Measurements from ENCODE around the gene LRBA. TPM values are rescaled to one million over a fixed set of nuclear protein-coding genes. Genes with fewer than 3 reads are reported as not detected.
A peak's percentile ranks its signal among the peaks of the same experiment; 100 is the strongest.

The LRBA gene
- polyA plus RNA-seq, 3 donors from 2014 or later: 18.1 to 25.3 (median 19.6) TPM

DNA sequence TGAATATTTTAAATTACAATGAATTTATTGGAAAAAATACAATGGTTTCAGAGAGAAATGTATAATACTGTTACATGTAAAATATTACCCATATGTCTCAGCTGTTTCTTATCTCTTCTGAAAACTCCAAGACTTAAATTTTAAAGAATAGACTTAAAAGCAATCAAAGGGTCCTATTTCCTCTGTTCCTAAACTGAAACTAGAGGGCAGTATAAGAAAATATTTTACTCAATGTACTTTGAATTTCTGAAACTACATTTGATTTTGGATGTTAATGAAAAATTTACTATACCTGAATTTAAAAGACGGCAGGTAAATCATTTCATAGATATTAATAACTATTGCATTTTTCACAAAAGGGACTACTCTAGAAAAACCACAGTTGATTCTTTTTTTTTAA lies 200.2 kb downstream of the LRBA start:
- Mint-ChIP-seq H3K4me1 (peaks cover 5 to 24% of the 10 kb centered on the region in 2 donors), H3K27ac (no peak overlapping the region), H3K36me3 (peaks cover 3 to 27% (median 13%) of the 10 kb centered on the region in 3 donors), H3K9me3 (no peaks in the 10 kb centered on the region), H3K4me3 (no peak overlapping the region), H3K27me3 (ENCODE audit: low read depth in 3 of 3) (no peaks in the 10 kb centered on the region)
- no peak for DNase-seq

DNA sequence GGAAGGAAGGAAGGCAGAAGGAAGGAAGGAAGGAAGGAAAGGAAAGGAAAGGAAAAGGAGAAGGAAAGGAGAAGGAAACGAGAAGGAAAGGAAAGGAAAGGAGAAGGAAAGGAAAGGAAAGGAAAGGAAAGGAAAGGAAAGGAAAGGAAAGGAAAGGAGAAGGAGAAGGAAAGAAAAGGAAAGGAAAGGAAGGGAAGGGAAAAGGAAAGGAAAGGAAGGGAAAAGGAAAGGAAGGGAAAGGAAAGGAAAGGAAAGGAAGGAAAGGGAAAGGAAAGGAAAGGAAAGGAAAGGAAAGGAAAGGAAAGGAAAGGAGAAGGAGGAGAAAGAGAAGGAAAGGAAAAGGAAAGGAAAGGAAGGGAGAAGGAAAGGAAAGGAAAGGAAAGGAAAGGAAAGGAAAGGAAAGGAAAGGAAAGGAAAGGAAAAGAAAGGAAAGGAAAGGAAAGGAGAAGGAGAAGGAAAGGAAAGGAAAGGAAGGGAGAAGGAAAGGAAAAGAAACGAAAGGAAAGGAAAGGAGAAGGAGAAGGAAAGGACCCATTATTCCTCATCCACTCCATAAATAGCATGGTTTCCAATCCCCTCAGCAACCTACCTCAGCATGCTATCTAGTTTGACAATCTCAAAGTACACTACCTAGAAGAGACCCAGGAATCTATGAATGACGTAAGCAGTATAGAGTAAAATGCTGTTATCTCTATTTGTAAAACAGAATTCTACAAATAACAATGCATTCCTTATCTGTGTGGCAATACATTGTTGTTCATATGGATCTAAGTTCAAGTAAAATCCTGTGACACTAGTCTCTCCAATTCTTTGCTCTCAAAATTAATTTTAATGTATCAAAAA lies 209.7 kb downstream of the LRBA start:
- Mint-ChIP-seq H3K27me3 (ENCODE audit: low read depth in 3 of 3) (peaks cover 0 to 2% (median 1%) of the 10 kb centered on the region in 3 donors), H3K4me1 (peaks cover 2 to 5% of the 10 kb centered on the region in 2 donors), H3K27ac (peak overlapping the region in 3 of 6 donors; percentile 56 to 72 (median 60)), H3K9me3 (no peaks in the 10 kb centered on the region), H3K4me3 (no peak overlapping the region), H3K36me3 (peaks cover 6 to 40% (median 10%) of the 10 kb centered on the region in 3 donors)
- DNase-seq: no peak

DNA sequence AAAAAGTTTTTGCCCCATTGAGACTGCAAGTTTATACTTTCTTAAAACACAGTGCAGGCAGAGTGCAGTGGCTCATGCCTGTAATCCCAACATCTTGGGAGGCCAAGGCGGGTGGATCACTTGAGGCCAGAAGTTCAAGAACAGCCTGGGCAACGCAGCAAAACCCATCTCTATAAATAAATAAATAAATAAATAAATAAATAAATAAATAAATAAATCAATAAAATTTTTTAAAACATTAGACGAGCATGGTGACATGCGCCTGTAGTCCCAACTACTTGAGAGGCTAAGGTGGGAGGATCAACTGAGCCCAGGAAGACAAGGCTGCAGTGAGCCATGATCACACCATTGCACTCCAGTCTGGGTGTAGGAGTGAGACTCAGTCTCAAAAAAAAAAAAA lies 213.3 kb downstream of the LRBA start:
- peaks cover 10 to 21% (median 20%) of the 10 kb centered on the region in 3 donors for H3K36me3 Mint-ChIP-seq
- H3K27me3 Mint-ChIP-seq (ENCODE audit: low read depth in 3 of 3): peaks cover 0 to 2% (median 1%) of the 10 kb centered on the region in 3 donors
- H3K4me1 Mint-ChIP-seq: peaks cover 2 to 5% of the 10 kb centered on the region in 2 donors
- no peak overlapping the region for H3K27ac Mint-ChIP-seq
- H3K9me3 Mint-ChIP-seq: no peaks in the 10 kb centered on the region
- DNase-seq: no peak
- H3K4me3 Mint-ChIP-seq: no peak overlapping the region

DNA sequence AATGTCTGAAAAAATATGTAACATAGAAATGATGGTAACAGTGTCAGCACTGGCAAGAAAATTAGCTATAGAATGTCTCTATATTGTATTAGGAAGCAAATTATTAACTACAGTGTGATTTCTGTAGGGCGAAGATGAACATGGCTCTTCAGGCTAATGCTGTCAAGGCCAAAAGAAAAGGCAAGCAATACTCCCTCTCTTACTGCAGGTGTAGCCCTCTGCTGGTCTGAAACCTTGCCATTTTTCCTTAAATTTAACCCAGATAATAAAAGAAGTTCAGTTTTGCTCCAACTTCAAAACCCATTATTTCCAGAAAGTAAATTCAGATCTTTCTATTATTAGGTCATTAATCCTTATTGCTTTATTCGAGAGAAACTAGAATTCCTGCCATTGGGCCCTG lies 215.9 kb downstream of the LRBA start:
- Mint-ChIP-seq H3K4me1 (peaks cover 0 to 2% of the 10 kb centered on the region in 2 donors), H3K27me3 (ENCODE audit: low read depth in 3 of 3) (peaks cover 0 to 1% (median 0%) of the 10 kb centered on the region in 3 donors), H3K27ac (no peak overlapping the region), H3K9me3 (no peaks in the 10 kb centered on the region), H3K4me3 (no peak overlapping the region), H3K36me3 (peaks cover 0 to 15% (median 6%) of the 10 kb centered on the region in 3 donors)
- DNase-seq: no peak

DNA sequence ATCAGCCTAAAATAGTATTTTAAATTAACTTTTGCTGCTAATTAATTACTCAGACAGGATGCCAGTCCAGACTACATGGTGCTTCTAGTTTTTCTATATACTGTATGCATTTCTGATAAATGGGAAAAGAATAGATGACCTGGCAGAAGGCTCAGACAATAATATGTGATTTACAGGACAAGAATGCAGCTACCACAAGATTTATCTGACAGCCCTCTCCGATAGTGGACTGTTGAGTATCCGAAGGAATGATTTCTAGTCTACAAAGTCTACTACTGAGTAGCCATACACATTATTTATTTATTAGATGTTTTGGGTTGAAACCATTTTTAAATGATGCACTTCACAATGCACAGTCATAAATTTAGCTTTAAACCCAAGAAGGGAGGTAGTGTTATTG lies 220.4 kb downstream of the LRBA start:
- peaks cover 3 to 12% (median 7%) of the 10 kb centered on the region in 3 donors for H3K36me3 Mint-ChIP-seq
- no peak for DNase-seq
- no peaks in the 10 kb centered on the region for H3K4me1 Mint-ChIP-seq
- no peak overlapping the region for H3K4me3 Mint-ChIP-seq
- H3K27me3 Mint-ChIP-seq (ENCODE audit: low read depth in 3 of 3): no peaks in the 10 kb centered on the region
- no peaks in the 10 kb centered on the region for H3K9me3 Mint-ChIP-seq
- H3K27ac Mint-ChIP-seq: no peak overlapping the region

DNA sequence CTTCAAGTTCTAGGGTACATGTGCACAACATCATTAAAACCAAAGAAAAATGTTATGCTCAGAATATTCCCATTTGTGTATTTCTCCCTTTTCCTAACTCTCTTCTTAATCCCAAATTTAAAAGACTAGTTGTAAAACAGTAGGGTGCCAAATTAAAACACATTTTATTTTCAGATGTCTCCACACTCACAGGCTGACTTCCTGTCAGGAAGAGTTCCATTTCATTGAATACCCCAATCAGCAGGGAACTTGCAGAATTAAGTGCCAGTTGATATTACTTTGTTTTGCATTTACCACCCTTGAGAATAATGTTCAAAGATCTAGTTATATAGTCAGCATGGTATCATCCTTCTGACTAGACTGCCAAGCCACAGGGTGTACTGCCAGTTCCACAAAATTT lies 225.2 kb downstream of the LRBA start:
- H3K36me3 Mint-ChIP-seq: peaks cover 5 to 15% (median 12%) of the 10 kb centered on the region in 3 donors
- H3K27me3 Mint-ChIP-seq (ENCODE audit: low read depth in 3 of 3): no peaks in the 10 kb centered on the region
- no peak overlapping the region for H3K4me3 Mint-ChIP-seq
- H3K27ac Mint-ChIP-seq: no peak overlapping the region
- no peak for DNase-seq
- H3K4me1 Mint-ChIP-seq: no peaks in the 10 kb centered on the region
- no peaks in the 10 kb centered on the region for H3K9me3 Mint-ChIP-seq

DNA sequence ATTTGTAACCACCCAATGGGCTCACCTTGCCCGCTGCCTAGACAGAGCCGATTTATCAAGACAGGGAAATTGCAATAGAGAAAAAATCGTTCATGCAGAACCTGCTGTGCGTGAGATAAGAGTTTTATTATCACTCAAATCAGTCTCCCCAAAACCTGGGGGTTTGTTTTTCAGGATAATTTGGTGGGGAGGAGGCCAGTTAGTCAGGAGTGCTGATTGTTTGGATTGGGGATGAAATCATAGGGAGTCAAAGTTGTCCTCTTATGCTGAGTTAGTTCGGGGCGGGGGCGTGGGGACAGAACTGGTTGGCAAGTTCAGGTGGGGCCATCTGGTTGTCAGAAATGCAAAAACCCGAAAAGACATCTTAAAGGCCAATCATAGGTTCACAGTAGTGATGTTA lies 230.1 kb downstream of the LRBA start:
- DNase-seq: no peak
- Mint-ChIP-seq H3K36me3 (peaks cover 5 to 18% (median 7%) of the 10 kb centered on the region in 3 donors), H3K9me3 (no peaks in the 10 kb centered on the region), H3K27me3 (ENCODE audit: low read depth in 3 of 3) (no peaks in the 10 kb centered on the region), H3K27ac (peak overlapping the region in 1 of 6 donors; percentile 38), H3K4me1 (peaks cover 2 to 6% of the 10 kb centered on the region in 2 donors), H3K4me3 (no peak overlapping the region)

DNA sequence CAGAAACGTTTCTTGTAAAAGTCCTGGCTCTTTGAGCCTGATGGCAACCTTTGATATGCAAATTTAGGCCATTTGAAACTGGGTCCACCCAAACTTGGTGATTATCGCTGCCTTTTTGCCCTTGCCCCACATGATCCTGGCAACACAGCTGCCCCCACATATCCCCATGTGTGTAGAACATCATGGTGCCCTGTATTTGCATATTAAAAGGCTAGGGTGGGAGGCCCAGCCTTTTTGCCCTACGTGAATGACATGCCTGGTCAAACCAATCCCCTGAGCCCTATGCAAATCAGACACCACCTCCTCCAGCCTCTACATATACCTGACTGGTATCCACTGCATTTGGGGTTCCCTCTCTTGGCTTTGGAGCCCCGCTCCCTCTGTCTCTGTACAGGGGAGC lies 230.8 kb downstream of the LRBA start:
- no peak overlapping the region for H3K4me3 Mint-ChIP-seq
- DNase-seq: no peak
- H3K9me3 Mint-ChIP-seq: no peaks in the 10 kb centered on the region
- H3K36me3 Mint-ChIP-seq: peaks cover 5 to 18% (median 7%) of the 10 kb centered on the region in 3 donors
- peaks cover 2 to 6% of the 10 kb centered on the region in 2 donors for H3K4me1 Mint-ChIP-seq
- peak overlapping the region in 2 of 6 donors; percentile 19 to 38 for H3K27ac Mint-ChIP-seq
- no peaks in the 10 kb centered on the region for H3K27me3 Mint-ChIP-seq (ENCODE audit: low read depth in 3 of 3)

DNA sequence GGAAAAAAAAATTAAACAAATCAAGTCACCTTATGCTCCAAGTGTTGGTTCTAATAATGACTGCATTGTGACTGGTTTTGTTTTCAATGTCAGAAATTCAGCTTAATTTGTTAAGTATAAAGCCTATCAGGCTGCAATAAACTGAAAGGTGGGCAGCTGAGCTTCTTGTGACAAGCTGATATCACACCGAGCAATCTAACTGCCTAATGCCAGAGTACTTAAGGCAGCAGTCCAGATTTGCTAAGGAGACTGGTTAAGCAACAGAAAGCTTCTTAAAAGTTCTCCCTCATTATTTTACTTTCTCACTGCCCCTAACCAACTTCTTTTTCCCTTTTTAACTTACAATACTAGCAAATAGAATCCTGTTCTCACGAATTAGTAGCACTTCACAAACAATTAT lies 232.2 kb downstream of the LRBA start:
- no peak overlapping the region for H3K4me3 Mint-ChIP-seq
- H3K9me3 Mint-ChIP-seq: no peaks in the 10 kb centered on the region
- DNase-seq: no peak
- peaks cover 2 to 6% of the 10 kb centered on the region in 2 donors for H3K4me1 Mint-ChIP-seq
- H3K36me3 Mint-ChIP-seq: peaks cover 5 to 18% (median 7%) of the 10 kb centered on the region in 3 donors
- H3K27me3 Mint-ChIP-seq (ENCODE audit: low read depth in 3 of 3): no peaks in the 10 kb centered on the region
- H3K27ac Mint-ChIP-seq: peak overlapping the region in 1 of 6 donors; percentile 19

DNA sequence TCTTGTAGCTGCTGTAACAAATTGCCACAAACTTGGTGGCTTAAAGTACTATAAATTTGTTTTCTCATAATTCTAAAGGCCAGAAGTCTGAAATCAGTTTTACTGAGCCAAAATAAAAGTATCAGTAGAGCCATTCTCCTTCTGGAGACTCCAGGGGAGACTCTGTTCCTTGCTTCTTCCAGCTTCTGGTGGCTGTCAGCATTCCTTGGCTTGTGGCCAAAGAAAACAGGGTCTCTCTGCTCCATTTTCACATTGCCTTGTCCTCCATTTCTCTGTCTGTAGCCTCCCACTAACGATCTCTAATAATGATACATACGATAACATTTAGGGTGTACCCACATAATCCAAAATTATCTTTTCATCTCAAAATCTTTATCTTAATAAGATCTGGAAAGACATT lies 232.8 kb downstream of the LRBA start:
- H3K36me3 Mint-ChIP-seq: peaks cover 0 to 15% (median 4%) of the 10 kb centered on the region in 3 donors
- H3K9me3 Mint-ChIP-seq: no peaks in the 10 kb centered on the region
- H3K27me3 Mint-ChIP-seq (ENCODE audit: low read depth in 3 of 3): no peaks in the 10 kb centered on the region
- peaks cover 2 to 6% of the 10 kb centered on the region in 2 donors for H3K4me1 Mint-ChIP-seq
- no peak overlapping the region for H3K4me3 Mint-ChIP-seq
- no peak for DNase-seq
- peak overlapping the region in 2 of 6 donors; percentile 22 to 51 for H3K27ac Mint-ChIP-seq

DNA sequence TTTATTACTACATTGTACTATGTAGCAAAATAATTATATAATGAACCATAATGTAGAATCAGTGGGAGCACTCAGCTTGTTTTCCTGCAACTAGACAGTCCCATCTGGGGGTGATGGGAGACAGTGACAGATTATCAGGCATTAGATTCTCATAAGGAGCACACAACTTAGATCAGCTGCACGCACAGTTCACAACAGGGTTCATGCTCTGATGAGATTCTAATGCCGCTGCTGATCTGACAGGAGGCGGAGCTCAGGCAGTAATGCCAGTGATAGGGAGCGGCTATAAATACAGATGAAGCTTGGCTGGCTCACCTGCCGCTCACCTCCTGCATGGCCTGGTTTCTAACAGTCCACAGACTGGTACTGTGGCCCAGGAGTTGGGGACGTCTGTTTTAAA lies 233.9 kb downstream of the LRBA start:
- Mint-ChIP-seq H3K4me1 (peaks cover 2 to 6% of the 10 kb centered on the region in 2 donors), H3K36me3 (peaks cover 0 to 15% (median 4%) of the 10 kb centered on the region in 3 donors), H3K9me3 (no peaks in the 10 kb centered on the region), H3K4me3 (no peak overlapping the region), H3K27ac (no peak overlapping the region), H3K27me3 (ENCODE audit: low read depth in 3 of 3) (no peaks in the 10 kb centered on the region)
- no peak for DNase-seq

DNA sequence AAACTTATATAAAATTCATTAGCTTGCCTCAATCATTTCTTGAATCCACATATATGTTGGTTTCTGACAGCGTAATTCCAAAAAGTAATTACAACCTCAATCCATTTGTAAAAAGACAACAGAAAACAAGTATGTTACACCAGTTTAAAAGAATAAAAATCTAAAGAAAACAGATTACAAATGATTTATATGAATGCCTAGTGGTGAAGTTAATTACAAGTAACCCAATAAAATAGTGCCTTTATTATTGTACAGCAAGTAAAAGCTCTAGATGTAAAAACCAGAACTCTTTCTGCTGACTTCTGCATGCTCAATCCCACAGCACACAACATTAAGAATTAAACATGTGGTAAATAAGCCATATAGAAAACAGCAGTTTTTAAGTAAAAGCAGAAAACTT lies 235.4 kb downstream of the LRBA start:
- Mint-ChIP-seq H3K27ac (no peak overlapping the region), H3K27me3 (ENCODE audit: low read depth in 3 of 3) (no peaks in the 10 kb centered on the region), H3K36me3 (peaks cover 5 to 18% (median 14%) of the 10 kb centered on the region in 3 donors)

DNA sequence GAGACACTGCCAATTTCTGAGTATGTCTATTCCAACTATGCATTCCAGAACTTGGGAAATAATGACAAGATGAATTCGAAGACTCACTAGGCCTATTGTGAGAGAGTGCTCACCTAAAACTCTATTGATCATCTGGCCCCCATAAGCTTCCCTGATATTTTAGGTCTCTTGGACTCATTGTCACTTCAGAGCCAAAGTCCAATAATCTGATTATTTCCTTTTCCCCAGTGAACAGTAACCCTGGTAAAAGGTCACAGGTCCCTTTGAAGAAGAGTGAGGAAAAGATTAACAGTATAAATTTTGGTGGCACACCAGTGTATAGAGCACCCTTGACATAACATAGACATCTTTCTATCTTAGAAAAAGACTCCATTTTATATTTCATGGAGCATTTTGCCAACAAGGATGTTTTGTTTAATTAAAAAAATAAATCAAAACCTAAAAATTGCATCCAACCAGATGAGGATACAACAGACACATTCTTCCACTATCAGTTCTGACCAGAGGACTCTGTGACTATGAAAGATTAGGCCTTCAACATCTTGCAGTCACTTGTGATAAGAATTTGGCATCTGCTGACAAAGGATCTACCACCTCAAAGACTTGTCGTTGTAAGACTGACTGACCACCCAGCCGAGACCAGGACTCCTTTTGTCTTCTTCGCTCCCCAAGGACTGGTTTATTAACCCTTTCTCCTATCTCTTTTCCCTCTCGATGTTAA lies 241.2 kb downstream of the LRBA start:
- peaks cover 7% of the 10 kb centered on the region in 2 donors for H3K4me1 Mint-ChIP-seq
- no peaks in the 10 kb centered on the region for H3K9me3 Mint-ChIP-seq
- H3K27ac Mint-ChIP-seq: no peak overlapping the region
- H3K27me3 Mint-ChIP-seq (ENCODE audit: low read depth in 3 of 3): no peaks in the 10 kb centered on the region
- peaks cover 13 to 26% (median 13%) of the 10 kb centered on the region in 3 donors for H3K36me3 Mint-ChIP-seq
- DNase-seq: no peak
- H3K4me3 Mint-ChIP-seq: no peak overlapping the region

More for the DNA sequence above, 235.4 kb downstream of the LRBA start:
- H3K9me3 Mint-ChIP-seq: no peaks in the 10 kb centered on the region
- no peak overlapping the region for H3K4me3 Mint-ChIP-seq
- DNase-seq: no peak
- peaks cover 2 to 6% of the 10 kb centered on the region in 2 donors for H3K4me1 Mint-ChIP-seq

DNA sequence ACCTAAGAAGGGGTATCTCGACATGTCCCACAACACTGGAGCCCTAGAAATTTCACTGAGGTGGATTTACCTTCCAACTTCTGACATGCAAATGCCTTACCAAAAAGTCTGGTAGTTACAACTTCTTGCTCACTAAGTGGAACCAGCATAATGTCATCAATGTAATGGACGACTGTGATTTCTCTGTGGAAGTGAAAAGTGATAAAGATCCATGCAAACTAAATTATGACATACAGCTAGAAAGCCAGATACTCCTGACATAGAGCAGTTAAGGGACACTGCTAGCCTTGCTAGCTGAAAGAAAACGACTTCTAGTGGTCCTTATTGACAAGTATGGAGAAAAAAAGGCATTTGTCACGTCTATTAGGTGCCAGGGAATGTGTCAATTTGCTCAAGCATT lies 242.1 kb downstream of the LRBA start:
- Mint-ChIP-seq H3K27me3 (ENCODE audit: low read depth in 3 of 3) (no peaks in the 10 kb centered on the region), H3K4me1 (peaks cover 7% of the 10 kb centered on the region in 2 donors), H3K4me3 (no peak overlapping the region), H3K27ac (no peak overlapping the region), H3K36me3 (peaks cover 13 to 26% (median 13%) of the 10 kb centered on the region in 3 donors), H3K9me3 (no peaks in the 10 kb centered on the region)
- no peak for DNase-seq

Data from immature natural killer cell (primary cell).